Measurements from ENCODE around the gene SAG.
A peak's percentile ranks its signal among the peaks of the same experiment; 100 is the strongest.
"Not testable (repeated sequence)": the region's sequence is repeated elsewhere in the genome, so short reads cannot be mapped to it uniquely, and the experiment has no call there.

The SAG gene

GRCh38 chr2:233334915-233335314 is 27.3 kb downstream of the SAG start:
- no peak for DNase-seq

GRCh38 chr2:233336091-233336490 is 28.5 kb downstream of the SAG start:
- DNase-seq: not testable (repeated sequence)

GRCh38 chr2:233336541-233336940 is 28.9 kb downstream of the SAG start:
- DNase-seq: no peak

GRCh38 chr2:233338046-233338445 is 30.4 kb downstream of the SAG start:
- no peak for DNase-seq

- no peak for DNase-seq
Observed at GRCh38 chr2:233338812-233339368, 31.3 kb downstream of the SAG start.

GRCh38 chr2:233339427-233339826 is 31.8 kb downstream of the SAG start:
- no peak for DNase-seq

GRCh38 chr2:233341296-233341695 is 33.7 kb downstream of the SAG start:
- no peak for DNase-seq

GRCh38 chr2:233342301-233342700 is 34.7 kb downstream of the SAG start:
- no peak for DNase-seq

GRCh38 chr2:233343171-233343705 is 35.6 kb downstream of the SAG start:
- no peak for DNase-seq

- no peak for DNase-seq
Observed at GRCh38 chr2:233346376-233346775, 38.8 kb downstream of the SAG start.

- no peak for DNase-seq
Observed at GRCh38 chr2:233346930-233347329, 39.3 kb downstream of the SAG start.

GRCh38 chr2:233349005-233349998 is 41.7 kb downstream of the SAG start:
- DNase-seq: no peak

- peak; percentile 84 to 95 for DNase-seq
Observed at GRCh38 chr2:233350708-233351107, 43.1 kb downstream of the SAG start.

GRCh38 chr2:233351423-233351822 is 43.8 kb downstream of the SAG start:
- no peak for DNase-seq

GRCh38 chr2:233352141-233352842 is 44.7 kb downstream of the SAG start:
- no peak for DNase-seq

GRCh38 chr2:233353101-233353768 is 45.6 kb downstream of the SAG start:
- DNase-seq: no peak

GRCh38 chr2:233353769-233354499 is 46.3 kb downstream of the SAG start, which contains the start of gene DGKD:
Gene DGKD (plus strand): TSS chr2:233354494. CDS start chr2:233354519, 25 bp downstream.
- DNase-seq: peak in 1 of 2 experiments; percentile 23

- DNase-seq: no peak
Observed at GRCh38 chr2:233354500-233354924, 46.9 kb downstream of the SAG start.

GRCh38 chr2:233354971-233355574 is 47.5 kb downstream of the SAG start:
- no peak for DNase-seq

GRCh38 chr2:233355916-233356315 is 48.3 kb downstream of the SAG start:
- DNase-seq: no peak

GRCh38 chr2:233356546-233357308 is 49.1 kb downstream of the SAG start:
- no peak for DNase-seq

Measured in SW 1271 (cell line).